NCI-H1436 (cell line): ENCODE data around the gene ZNF724.

Source experiments
- DNase-seq: peaks from one replicate; lab custom pipeline; 2025; lab: John Stamatoyannopoulos, UW

Gene ZNF724

GRCh38 chr19:23241419-23241818 is 8.8 kb downstream of the ZNF724 start:
- no peak for DNase-seq

- DNase-seq: no peak
These were observed 27.1 kb downstream of the ZNF724 start for GRCh38 chr19:23222998-23223652.

GRCh38 chr19:23203841-23204344 is 46.3 kb downstream of the ZNF724 start:
- DNase-seq: no peak

- no peak for DNase-seq
These were observed 59.9 kb downstream of the ZNF724 start for GRCh38 chr19:23190341-23190740.

DNA sequence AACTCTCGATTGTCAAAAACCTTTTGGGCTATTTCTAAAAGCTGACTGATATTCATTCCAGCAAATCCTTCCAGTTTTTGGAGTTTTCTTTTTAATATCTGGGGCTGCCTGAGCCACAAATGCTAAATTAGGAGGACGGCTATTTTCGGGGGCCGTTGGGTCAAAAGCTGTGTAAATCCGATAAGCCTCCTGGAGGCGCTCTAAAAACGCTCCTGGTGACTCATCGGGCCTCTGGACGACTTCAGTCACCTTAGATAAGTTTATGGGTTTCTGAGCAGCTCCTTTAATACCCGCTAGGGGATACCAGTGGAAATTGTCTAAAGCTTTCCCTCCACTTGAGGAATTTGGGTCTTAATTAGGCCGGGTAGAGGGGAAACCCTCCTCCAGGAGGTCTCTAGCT is 66.9 kb downstream of the ZNF724 start:
- DNase-seq: no peak
